ENCODE data around the gene CEP76.
"Not testable (repeated sequence)": the region's sequence is repeated elsewhere in the genome, so short reads cannot be mapped to it uniquely, and the experiment has no call there.

GRCh38 chr18:12627199-12627598, 75.3 kb downstream of the CEP76 start:
- not testable (repeated sequence) for TF ChIP-seq POLR2A, CTCF (IDR thresholded peaks at IDR 0.05)
